ENCODE measurements around the gene SMIM45. TPM values are rescaled to one million over a fixed set of nuclear protein-coding genes. Genes with fewer than 3 reads are reported as not detected.

SMIM45 gene

DNA sequence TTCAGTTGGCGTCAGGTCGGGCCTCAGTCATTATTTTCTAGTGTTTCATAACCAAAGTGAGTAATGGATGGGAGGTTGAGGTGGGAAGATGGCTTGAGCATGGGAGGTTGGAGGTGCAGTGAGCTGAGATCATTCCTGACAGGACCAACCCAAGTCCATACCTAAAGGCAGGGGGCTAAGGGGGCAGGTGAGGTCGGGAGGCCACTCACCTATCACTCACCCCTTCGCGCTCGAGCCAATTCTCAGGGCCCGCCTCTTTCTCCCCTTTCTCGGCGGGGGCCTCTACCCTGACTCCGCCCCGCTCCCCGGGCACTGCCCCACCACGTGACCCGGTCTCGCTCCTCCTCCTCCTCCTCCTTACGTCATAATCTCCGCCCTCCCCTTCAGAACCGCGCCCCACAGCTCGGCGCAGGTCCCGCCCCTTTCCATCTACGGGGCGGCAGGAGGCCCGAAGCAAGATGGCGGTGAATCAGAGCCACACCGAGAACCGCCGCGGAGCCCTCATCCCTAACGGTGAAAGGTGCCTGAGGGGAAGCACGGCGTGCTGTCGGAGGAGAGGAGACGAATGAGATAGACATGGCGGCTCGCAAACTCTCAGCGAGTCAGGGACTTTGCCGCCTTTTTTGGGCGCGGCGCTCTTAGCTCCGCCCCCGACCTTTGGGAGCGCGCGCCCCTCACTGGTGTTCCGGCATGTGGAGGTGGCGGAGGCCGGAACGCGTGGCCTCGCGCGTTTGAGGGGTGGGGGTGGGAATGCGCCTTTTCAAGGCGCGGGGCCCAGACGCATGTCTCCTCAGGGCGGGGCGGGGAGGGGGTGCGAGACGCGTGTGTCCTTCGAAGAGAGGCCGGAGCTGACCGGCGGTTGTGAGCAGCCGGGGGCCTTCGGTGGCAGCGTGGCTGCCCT lies 46.7 kb downstream of the SMIM45 start, which contains the start of gene WBP2NL:
Gene WBP2NL, plus strand, starts transcription at position 428 of the 901 bp plus-strand sequence. Its CDS starts 31 bp downstream, at position 459.
- DNase-seq (ENCODE audit: low spot score) = peak; percentile 87
- intact Hi-C loops (cut with DNase I) = no loop called here
- H3K9me3 ChIP-seq = no peaks in the 10 kb centered on the region
- H3K4me1 ChIP-seq (replicated peaks) = peaks cover 8% of the 10 kb centered on the region
- peak; percentile 91 for TF ChIP-seq POLR2AphosphoS5 (IDR thresholded peaks at IDR 0.05)
- no peak for TF ChIP-seq POLR2A (IDR thresholded peaks at IDR 0.05)
- H3K27ac ChIP-seq = peak within 1 kb of the TSS; percentile 50 to 81
- no peaks in the 10 kb centered on the region for H3K36me3 ChIP-seq
- 38% methylated on average over 64 of the region's 71 CpGs for WGBS
- no peaks in the 10 kb centered on the region for H3K27me3 ChIP-seq (replicated peaks; ENCODE audit: insufficient read depth)
- peak within 1 kb of the TSS; percentile 34 to 44 for H3K4me3 ChIP-seq

DNA sequence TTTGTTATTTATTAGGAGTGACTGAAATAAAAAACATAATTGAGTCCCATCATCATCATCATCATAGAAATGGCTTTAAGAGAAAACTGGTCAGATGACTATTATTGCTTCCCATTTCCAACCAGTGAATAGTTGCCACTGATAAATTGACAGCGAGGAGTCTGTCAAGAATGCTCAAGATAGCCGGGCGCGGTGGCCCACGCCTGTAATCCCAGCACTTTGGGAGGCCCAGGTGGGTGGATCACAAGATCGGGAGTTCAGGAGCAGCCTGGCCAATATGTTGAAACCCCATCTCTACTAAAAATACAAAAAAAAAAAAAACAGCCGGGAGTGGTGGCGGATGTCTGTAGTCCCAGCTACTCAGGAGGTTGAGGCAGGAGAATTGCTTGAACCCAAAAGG lies 48.5 kb downstream of the SMIM45 start:
- no peak overlapping the region for H3K27ac ChIP-seq
- TF ChIP-seq, protein P1, sequence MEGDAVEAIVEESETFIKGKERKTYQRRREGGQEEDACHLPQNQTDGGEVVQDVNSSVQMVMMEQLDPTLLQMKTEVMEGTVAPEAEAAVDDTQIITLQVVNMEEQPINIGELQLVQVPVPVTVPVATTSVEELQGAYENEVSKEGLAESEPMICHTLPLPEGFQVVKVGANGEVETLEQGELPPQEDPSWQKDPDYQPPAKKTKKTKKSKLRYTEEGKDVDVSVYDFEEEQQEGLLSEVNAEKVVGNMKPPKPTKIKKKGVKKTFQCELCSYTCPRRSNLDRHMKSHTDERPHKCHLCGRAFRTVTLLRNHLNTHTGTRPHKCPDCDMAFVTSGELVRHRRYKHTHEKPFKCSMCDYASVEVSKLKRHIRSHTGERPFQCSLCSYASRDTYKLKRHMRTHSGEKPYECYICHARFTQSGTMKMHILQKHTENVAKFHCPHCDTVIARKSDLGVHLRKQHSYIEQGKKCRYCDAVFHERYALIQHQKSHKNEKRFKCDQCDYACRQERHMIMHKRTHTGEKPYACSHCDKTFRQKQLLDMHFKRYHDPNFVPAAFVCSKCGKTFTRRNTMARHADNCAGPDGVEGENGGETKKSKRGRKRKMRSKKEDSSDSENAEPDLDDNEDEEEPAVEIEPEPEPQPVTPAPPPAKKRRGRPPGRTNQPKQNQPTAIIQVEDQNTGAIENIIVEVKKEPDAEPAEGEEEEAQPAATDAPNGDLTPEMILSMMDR (IDR thresholded peaks at IDR 0.05) = no peak
- TF ChIP-seq POLR2A (IDR thresholded peaks at IDR 0.05) (no peak), POLR2AphosphoS5 (IDR thresholded peaks at IDR 0.05) (no peak)
- H3K9me3 ChIP-seq = no peaks in the 10 kb centered on the region
- no peak for DNase-seq (ENCODE audit: low spot score)
- WGBS = 91% methylated on average over 8 of the region's 8 CpGs
- no peak overlapping the region for H3K4me3 ChIP-seq
- peaks cover 8% of the 10 kb centered on the region for H3K4me1 ChIP-seq (replicated peaks)
- intact Hi-C loops (cut with DNase I) = no loop called here
- H3K27me3 ChIP-seq (replicated peaks; ENCODE audit: insufficient read depth) = no peaks in the 10 kb centered on the region
- no peaks in the 10 kb centered on the region for H3K36me3 ChIP-seq

DNA sequence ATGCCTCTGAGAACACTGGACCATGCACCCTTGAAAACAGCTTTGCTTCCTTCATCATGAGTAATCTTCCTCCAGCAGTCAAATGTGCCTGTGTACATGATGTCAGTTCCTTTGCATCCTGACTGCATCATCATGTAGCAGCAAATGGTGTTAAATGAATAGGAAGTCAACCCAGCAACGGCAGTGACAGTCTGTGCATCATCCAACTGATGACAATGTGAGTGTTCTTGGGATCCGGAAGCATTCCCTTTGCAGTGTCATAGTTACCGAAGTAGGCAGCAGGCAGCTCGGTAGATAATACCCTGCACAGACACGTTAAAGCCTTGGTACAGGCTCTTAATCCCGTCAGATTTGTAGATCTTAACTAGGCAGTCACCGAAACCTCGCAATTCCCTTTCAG lies 49.2 kb downstream of the SMIM45 start:
- H3K9me3 ChIP-seq = no peaks in the 10 kb centered on the region
- WGBS = 80% methylated on average over 8 of the region's 8 CpGs
- intact Hi-C loops (cut with DNase I) = no loop called here
- H3K4me1 ChIP-seq (replicated peaks) = peaks cover 8% of the 10 kb centered on the region
- no peaks in the 10 kb centered on the region for H3K27me3 ChIP-seq (replicated peaks; ENCODE audit: insufficient read depth)
- DNase-seq (ENCODE audit: low spot score) = no peak
- TF ChIP-seq, protein P1 (IDR thresholded peaks at IDR 0.05) = no peak
- TF ChIP-seq POLR2AphosphoS5 (IDR thresholded peaks at IDR 0.05) (no peak), POLR2A (IDR thresholded peaks at IDR 0.05) (no peak)
- H3K4me3 ChIP-seq = no peak overlapping the region
- H3K36me3 ChIP-seq = no peaks in the 10 kb centered on the region
- H3K27ac ChIP-seq = no peak overlapping the region

DNA sequence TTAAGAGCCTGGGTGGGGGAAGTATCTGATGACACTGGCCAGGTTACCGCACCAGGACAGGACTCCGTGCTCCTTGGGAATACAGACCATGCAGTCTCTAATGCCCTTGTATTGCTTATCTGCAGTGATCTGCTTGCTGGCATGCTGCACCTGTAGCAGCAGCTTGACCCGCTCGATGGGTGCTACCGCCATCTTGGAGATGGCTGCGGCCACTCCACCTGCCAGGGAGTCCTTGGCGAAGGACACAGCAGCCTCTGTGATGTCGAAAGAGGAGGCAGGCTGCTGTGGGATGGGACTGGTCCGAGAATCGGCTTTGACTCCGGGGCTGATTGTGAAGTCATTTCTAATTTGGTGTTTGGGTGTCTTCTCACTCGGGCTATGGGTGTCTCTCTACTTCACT lies 49.8 kb downstream of the SMIM45 start:
- H3K27ac ChIP-seq = no peak overlapping the region
- no peak for DNase-seq (ENCODE audit: low spot score)
- TF ChIP-seq, protein P1 (IDR thresholded peaks at IDR 0.05) = no peak
- no peak for TF ChIP-seq POLR2A (IDR thresholded peaks at IDR 0.05)
- no peak for TF ChIP-seq POLR2AphosphoS5 (IDR thresholded peaks at IDR 0.05)

DNA sequence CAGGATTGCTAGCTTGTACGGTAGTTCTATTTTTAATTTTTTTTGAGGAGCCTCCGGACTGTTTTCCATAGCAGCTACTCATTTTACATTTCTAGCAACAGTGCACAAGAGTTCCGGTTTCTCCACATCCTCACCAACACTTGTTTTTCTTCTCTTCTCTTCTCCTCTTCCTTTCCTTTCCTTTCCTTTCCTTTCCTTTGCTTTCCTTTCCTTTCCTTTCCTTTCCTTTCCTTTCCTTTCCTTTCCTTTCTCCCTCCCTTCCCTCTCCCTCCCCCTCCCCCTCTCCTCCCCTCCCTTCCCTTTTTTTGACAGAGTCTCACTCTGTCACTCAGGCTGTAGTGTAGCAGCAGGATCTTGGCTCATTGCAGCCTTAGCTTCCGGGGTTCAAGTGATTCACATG lies 56.0 kb downstream of the SMIM45 start:
- Histone ChIP-seq H3K4me1 (replicated peaks) (no peaks in the 10 kb centered on the region), H3K27me3 (replicated peaks; ENCODE audit: insufficient read depth) (no peaks in the 10 kb centered on the region), H3K4me3 (no peak overlapping the region), H3K9me3 (no peaks in the 10 kb centered on the region), H3K27ac (no peak overlapping the region), H3K36me3 (no peaks in the 10 kb centered on the region)
- no peak for DNase-seq (ENCODE audit: low spot score)
- intact Hi-C loops (cut with DNase I) = no loop called here
- TF ChIP-seq POLR2A (IDR thresholded peaks at IDR 0.05) (no peak), POLR2AphosphoS5 (IDR thresholded peaks at IDR 0.05) (no peak)
- TF ChIP-seq, protein P1 (IDR thresholded peaks at IDR 0.05) = no peak
- 64% methylated on average over 4 of the region's 4 CpGs for WGBS

More for the DNA sequence above, 49.8 kb downstream of the SMIM45 start:
- intact Hi-C loops (cut with DNase I) = no loop called here
- 95% methylated on average over 9 of the region's 12 CpGs for WGBS
- Histone ChIP-seq H3K4me1 (replicated peaks) (peaks cover 8% of the 10 kb centered on the region), H3K9me3 (no peaks in the 10 kb centered on the region), H3K36me3 (no peaks in the 10 kb centered on the region), H3K27me3 (replicated peaks; ENCODE audit: insufficient read depth) (no peaks in the 10 kb centered on the region), H3K4me3 (no peak overlapping the region)

Other genes starting within 250 kb of the SMIM45 start
- gene CCDC134, start 151.5 kb upstream of the SMIM45 start, total RNA-seq = 10 to 100 TPM; 12.0 to 20.7 TPM
- 100 to 1,000 TPM in 1 of 2 donors, 10 to 100 TPM in 1; 62.7 to 128 TPM for gene SREBF2, start 119.0 kb upstream of the SMIM45 start, total RNA-seq
- gene SHISA8, start 37.1 kb upstream of the SMIM45 start, total RNA-seq = not detected
- gene TNFRSF13C, start 25.3 kb upstream of the SMIM45 start, total RNA-seq = under 1 TPM; 0.17 to 0.36 TPM
- 10 to 100 TPM; 10.3 to 10.8 TPM for gene CENPM, start 5.0 kb upstream of the SMIM45 start, total RNA-seq
- gene SEPTIN3, start 17.3 kb downstream of the SMIM45 start, total RNA-seq = 1 to 10 TPM in 1 of 2 donors, under 1 TPM in 1; 0.46 to 2.3 TPM
- gene WBP2NL, start 46.6 kb downstream of the SMIM45 start, total RNA-seq = 10 to 100 TPM in 1 of 2 donors, 1 to 10 TPM in 1; 1.6 to 12.7 TPM
- gene NAGA, start 118.7 kb downstream of the SMIM45 start, total RNA-seq = 10 to 100 TPM; 41.5 to 47.1 TPM
- gene PHETA2, start 122.1 kb downstream of the SMIM45 start, total RNA-seq = 10 to 100 TPM in 1 of 2 donors, 1 to 10 TPM in 1; 8.5 to 11.2 TPM
- gene SMDT1, start 127.5 kb downstream of the SMIM45 start, total RNA-seq = 10 to 100 TPM; 19.1 to 35.8 TPM
- gene NDUFA6, start 138.6 kb downstream of the SMIM45 start, total RNA-seq = 10 to 100 TPM; 52.9 to 53.1 TPM
- gene CYP2D6, start 178.7 kb downstream of the SMIM45 start, total RNA-seq = 1 to 10 TPM in 1 of 2 donors, under 1 TPM in 1; 0.73 to 5.2 TPM

All from prostate gland (tissue), 2 donors.